Heart left ventricle (tissue), 16 donors: ENCODE results near the gene LOXHD1. TPM values are rescaled to one million over a fixed set of nuclear protein-coding genes. Genes with fewer than 3 reads are reported as not detected.

Experiments used
- ATAC-seq, 4 donors: fragments of 200-7000 bp; cut with Tn5 transposase; one replicate each; pipeline ENCODE4 v1.9.1; 2020 to 2022; ENCODE audit warnings: moderate library complexity in 4 of 4, mild to moderate bottlenecking in 3 of 4, moderate number of reproducible peaks in 1 of 4
- DNase-seq, 5 donors: peaks; one replicate each; pipeline ENCODE4 v3.0.0-alpha.2; 2020
- H3K27ac ChIP-seq, 12 donors: fragments of 200-600 bp; sonication (generic) in 4 of 12; one replicate each; pipeline versions ENCODE4 v1.5.0 to v1.8.0; 2016 to 2022; ENCODE audit warnings: mild to moderate bottlenecking in 2 of 12
- H3K27me3 ChIP-seq, 9 donors: fragments of 200-600 bp; sonication (generic) in 2 of 9; one replicate each; pipeline versions ENCODE4 v1.5.1 to v1.8.0; 2016 to 2022; ENCODE audit warnings: mild to moderate bottlenecking in 3 of 9
- H3K36me3 ChIP-seq, 9 donors: fragments of 200-600 bp; sonication (generic) in 2 of 9; one replicate each; pipeline versions ENCODE4 v1.5.0 to v1.8.0; 2018 to 2022; ENCODE audit warnings: mild to moderate bottlenecking in 2 of 9
- H3K4me1 ChIP-seq, 12 donors: fragments of 200-600 bp; sonication (generic) in 4 of 12; one replicate each; pipeline versions ENCODE4 v1.5.0 to v1.8.0; 2016 to 2022; ENCODE audit warnings: mild to moderate bottlenecking in 3 of 12
- H3K4me3 ChIP-seq, 12 donors: fragments of 200-600 bp; sonication (generic) in 4 of 12; one replicate each; pipeline versions ENCODE4 v1.5.0 to v1.8.0; 2017 to 2022; ENCODE audit warnings: mild to moderate bottlenecking in 9 of 12, moderate library complexity in 4 of 12
- H3K9me3 ChIP-seq, 12 donors: fragments of 200-600 bp; sonication (generic) in 4 of 12; one replicate each; pipeline versions ENCODE4 v1.5.0 to v1.8.0; 2016 to 2022; ENCODE audit warnings: mild to moderate bottlenecking in 1 of 12
- CTCF ChIP-seq, 12 donors: fragments of 200-600 bp; sonication (generic) in 4 of 12; IDR thresholded peaks; one replicate each; pipeline versions ENCODE4 v1.5.0 to v1.8.0; 2018 to 2022; ENCODE audit warnings: antibody characterized with exemption in 12 of 12, mild to moderate bottlenecking in 5 of 12
- POLR2A ChIP-seq, 2 donors: fragments of 450-650 bp; IDR thresholded peaks; one replicate each; pipeline ENCODE4 v1.6.1; 2017; ENCODE audit warnings: antibody characterized with exemption in 2 of 2, mild to moderate bottlenecking in 2 of 2, moderate library complexity in 2 of 2
- WGBS, 4 donors: extraction: QIAGEN DNeasy Blood & Tissue Kit in 2 of 4; methylation state at CpG; one replicate each; pipeline versions ENCODE4 v1.1.5 to v1.1.7; 2013 to 2018; 5-methylcytosine and 5-hydroxymethylcytosine counted together
- intact Hi-C, 10 donors: fragments of 100-400 bp; cut with DNase I; formaldehyde crosslinking; loops; one replicate each; pipeline versions ENCODE4 v1.11.1 to v1.14.2; 2022
- polyA plus RNA-seq, 2 donors: library from polyadenylated mRNA; stranded (reverse); fragments of 200-250 nt; gene quantifications; one replicate each; pipeline ENCODE4 v1.2.3, GENCODE V29; 2013
- total RNA-seq, 9 donors: library from RNA; depleted of rRNA in 2 of 9; stranded (reverse); fragments of >200 nt in 2 of 9; fragmentation: NEBNext Ultra II Directional in 3 of 9; extraction: Animal tissue kit (Norgen Biotek cat#: 25700) in 3 of 9; gene quantifications; one replicate each; pipeline versions ENCODE4 v1.1.0 to v1.2.4, GENCODE V29; 2016 to 2023
- donor health status: ischemic (EF 13 %, LVEDD 7.1; RV severe dilation, severe dysfunction).
- donor health status: healthy with polysubstance abuse.
- donor health status: DM: no; HTN: yes; CAD: no.
- donor health status: DM: no; HTN: no; CAD: no.
- donor health status: ischemic (EF 25% LVEDD 6.9; RV normal size, moderate dysfunction).
- donor health status: ischemic (EF 25% LVEDD 5.7; RV mildly dilated, moderate dysfunction).
- donor health status: healthy.
- donor health status: DM: yes; HTN: yes; CAD: no.
- donor health status: ischemic (EF 35%, LVEDD 5.7; RV mildly dilated, moderate dysfunction).
- donor health status: nonischemic (EF 11% LVEDD 7.7; RV severe dilation, severe dysfunction).
- donor health status: DM: yes; HTN: yes; CAD: no.
- donor health status: PGD.
- donor health status: ischemic (EF 29% LVEDD 5.4; RV normal size, mild dysfunction).
- donor health status: nonischemic (EF 23%, LVEDD 6.1; RV moderate dilation, normal function).

Gene LOXHD1
- total and polyA plus RNA-seq, 11 donors: 0.19 to 1.9 (median 0.54) TPM

- H3K27ac ChIP-seq: no peak overlapping the region
- no peaks in the 10 kb centered on the region for H3K36me3 ChIP-seq
- H3K27me3 ChIP-seq: no peaks in the 10 kb centered on the region
- no peaks in the 10 kb centered on the region for H3K4me1 ChIP-seq
- 49 to 65% (median 58%) methylated on average over 5 of the region's 5 CpGs for WGBS, 4 donors
- no peak overlapping the region for H3K4me3 ChIP-seq
- DNase-seq (no peak), ATAC-seq (no peak)
- no peaks in the 10 kb centered on the region for H3K9me3 ChIP-seq
- intact Hi-C loops: no loop called here
- no peak for TF ChIP-seq POLR2A (IDR thresholded peaks at IDR 0.05)
- no peak for TF ChIP-seq CTCF (IDR thresholded peaks at IDR 0.05)
Observed at GRCh38 chr18:46542545-46542944, 114.5 kb downstream of the LOXHD1 start.

DNA sequence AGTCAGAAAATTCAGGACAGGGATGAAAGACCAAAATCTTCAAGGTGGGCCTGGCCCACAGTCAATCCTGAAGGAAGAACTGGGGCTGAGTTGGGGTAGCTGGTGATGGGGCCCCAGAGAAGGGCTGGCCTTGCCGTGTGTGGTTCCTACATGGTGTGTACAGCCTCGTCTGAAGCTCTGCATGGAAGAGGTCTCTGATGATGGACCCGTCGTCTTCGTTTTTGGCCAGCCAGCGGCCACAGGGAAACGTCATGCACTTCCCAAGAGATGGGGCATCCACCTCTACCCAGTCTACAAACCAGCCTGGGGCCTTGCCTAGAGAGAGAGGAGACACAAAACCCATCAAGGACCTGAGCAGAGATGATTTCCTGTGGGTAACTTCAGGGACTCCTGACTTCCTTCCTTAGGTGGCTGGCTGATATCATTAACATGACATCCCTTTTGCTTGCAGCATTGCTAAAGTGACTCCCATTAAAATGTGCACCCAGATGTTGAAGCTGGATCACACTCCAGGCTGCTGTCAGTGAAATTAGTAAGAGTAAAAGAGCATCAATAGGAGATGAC, 115.3 kb downstream of the LOXHD1 start:
- 79 to 86% (median 80%) methylated on average over 7 of the region's 7 CpGs for WGBS, 4 donors
- no peaks in the 10 kb centered on the region for H3K36me3 ChIP-seq
- DNase-seq: no peak
- H3K9me3 ChIP-seq: no peaks in the 10 kb centered on the region
- no peaks in the 10 kb centered on the region for H3K4me1 ChIP-seq
- H3K4me3 ChIP-seq: no peak overlapping the region
- no peak for ATAC-seq
- H3K27me3 ChIP-seq: no peaks in the 10 kb centered on the region
- H3K27ac ChIP-seq: no peak overlapping the region
- intact Hi-C loops: no loop called here
- TF ChIP-seq POLR2A (IDR thresholded peaks at IDR 0.05) (no peak), CTCF (IDR thresholded peaks at IDR 0.05) (no peak)

- intact Hi-C loops: no loop called here
- 69 to 78% (median 75%) methylated on average over 3 of the region's 3 CpGs for WGBS, 4 donors
Observed at GRCh38 chr18:46538376-46538775, 118.6 kb downstream of the LOXHD1 start.

DNA sequence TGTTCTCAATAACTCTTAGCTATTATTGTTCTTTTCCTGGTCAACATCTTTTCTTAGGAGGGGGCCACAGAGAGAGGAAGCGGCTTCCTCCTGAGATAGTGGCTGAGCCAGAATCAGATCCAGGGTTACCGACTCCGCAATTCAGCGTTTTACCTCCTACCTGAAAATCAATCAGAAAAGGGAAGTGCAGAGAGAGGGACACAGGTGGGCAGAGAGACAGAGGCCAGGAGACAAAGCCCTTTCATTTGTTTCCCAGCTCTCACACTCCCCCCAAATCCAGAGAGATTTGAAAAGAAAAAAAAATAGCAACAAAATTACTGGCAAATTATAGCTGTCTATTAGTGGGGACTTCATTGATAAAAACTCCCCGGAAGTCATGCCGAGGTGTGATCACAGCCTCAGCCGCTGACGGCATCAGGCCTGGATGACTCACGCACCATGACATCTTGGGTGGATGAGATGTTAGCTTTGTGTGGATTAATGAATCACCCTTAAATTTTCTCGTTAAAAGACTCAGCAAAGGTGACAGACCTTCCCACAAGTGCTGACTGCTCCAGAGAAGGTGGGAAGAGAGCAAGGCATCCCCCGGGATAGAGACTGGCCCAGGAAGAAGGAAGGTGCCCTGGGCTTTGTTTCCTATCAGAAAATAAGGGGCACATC, 120.7 kb downstream of the LOXHD1 start:
- 73 to 80% (median 76%) methylated on average over 11 of the region's 11 CpGs for WGBS, 4 donors
- H3K4me3 ChIP-seq: no peak overlapping the region
- H3K27ac ChIP-seq: no peak overlapping the region
- no peaks in the 10 kb centered on the region for H3K4me1 ChIP-seq
- H3K36me3 ChIP-seq: no peaks in the 10 kb centered on the region
- no peak for DNase-seq
- TF ChIP-seq CTCF (IDR thresholded peaks at IDR 0.05): no peak
- no peak for TF ChIP-seq POLR2A (IDR thresholded peaks at IDR 0.05)
- intact Hi-C loops: no loop called here
- H3K27me3 ChIP-seq: no peaks in the 10 kb centered on the region
- no peaks in the 10 kb centered on the region for H3K9me3 ChIP-seq
- ATAC-seq: no peak

More at GRCh38 chr18:46538376-46538775, 118.6 kb downstream of the LOXHD1 start:
- H3K27ac ChIP-seq: no peak overlapping the region
- TF ChIP-seq CTCF (IDR thresholded peaks at IDR 0.05) (no peak), POLR2A (IDR thresholded peaks at IDR 0.05) (no peak)
- ATAC-seq (no peak), DNase-seq (no peak)
- no peaks in the 10 kb centered on the region for H3K36me3 ChIP-seq
- no peaks in the 10 kb centered on the region for H3K27me3 ChIP-seq
- H3K4me3 ChIP-seq: no peak overlapping the region
- H3K4me1 ChIP-seq: no peaks in the 10 kb centered on the region
- H3K9me3 ChIP-seq: no peaks in the 10 kb centered on the region
